Hippocampal formation (tissue), 2 donors: ENCODE measurements around the gene IP6K3.

Experiments
- DNase-seq, 2 donors: peaks; one replicate each; lab custom pipeline; 2025; lab: John Stamatoyannopoulos, UW

The IP6K3 gene

GRCh38 chr6:33759887-33760629 is 13.4 kb upstream of the IP6K3 start:
- no peak for DNase-seq

DNA sequence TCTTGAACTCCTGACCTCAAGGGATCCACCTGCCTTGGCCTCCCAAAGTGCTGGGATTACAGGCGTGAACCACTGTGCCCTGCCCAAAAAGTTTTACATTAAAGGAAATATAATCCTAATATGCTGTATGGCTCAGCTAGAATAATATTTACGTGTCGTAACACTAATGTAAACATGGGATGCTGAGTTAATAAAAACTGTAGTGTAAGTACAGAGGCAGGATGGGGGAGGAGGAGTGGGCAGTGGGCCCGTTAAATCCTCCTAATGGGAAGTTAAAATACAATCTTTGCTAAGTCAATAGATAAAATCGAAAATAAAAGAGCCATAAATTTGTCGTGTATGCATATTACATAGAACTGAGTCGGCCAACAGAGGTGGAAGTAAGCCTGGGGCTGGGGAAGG is 12.1 kb upstream of the IP6K3 start:
- DNase-seq: no peak

DNA sequence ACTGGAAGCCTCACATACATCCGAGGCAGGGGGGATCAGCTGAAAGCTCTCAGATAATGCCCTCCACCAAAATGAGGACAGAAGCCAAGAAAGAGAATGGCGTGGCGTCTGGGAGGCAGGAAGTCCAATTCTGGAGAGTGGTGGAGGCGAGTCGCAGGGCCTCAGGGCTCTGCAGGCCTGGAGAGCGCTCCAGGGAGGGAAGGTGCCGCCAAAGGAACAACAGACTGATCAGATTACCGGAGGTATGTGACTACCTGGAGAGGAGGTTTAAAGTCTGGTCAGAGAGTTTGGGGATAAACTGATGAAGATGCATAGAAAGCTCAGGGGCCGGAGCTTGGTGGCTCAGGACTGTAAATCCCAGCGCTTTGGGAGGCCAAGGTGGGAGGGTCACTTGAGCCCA is 11.2 kb upstream of the IP6K3 start:
- DNase-seq: no peak

GRCh38 chr6:33757113-33757512 is 10.4 kb upstream of the IP6K3 start:
- no peak for DNase-seq

DNA sequence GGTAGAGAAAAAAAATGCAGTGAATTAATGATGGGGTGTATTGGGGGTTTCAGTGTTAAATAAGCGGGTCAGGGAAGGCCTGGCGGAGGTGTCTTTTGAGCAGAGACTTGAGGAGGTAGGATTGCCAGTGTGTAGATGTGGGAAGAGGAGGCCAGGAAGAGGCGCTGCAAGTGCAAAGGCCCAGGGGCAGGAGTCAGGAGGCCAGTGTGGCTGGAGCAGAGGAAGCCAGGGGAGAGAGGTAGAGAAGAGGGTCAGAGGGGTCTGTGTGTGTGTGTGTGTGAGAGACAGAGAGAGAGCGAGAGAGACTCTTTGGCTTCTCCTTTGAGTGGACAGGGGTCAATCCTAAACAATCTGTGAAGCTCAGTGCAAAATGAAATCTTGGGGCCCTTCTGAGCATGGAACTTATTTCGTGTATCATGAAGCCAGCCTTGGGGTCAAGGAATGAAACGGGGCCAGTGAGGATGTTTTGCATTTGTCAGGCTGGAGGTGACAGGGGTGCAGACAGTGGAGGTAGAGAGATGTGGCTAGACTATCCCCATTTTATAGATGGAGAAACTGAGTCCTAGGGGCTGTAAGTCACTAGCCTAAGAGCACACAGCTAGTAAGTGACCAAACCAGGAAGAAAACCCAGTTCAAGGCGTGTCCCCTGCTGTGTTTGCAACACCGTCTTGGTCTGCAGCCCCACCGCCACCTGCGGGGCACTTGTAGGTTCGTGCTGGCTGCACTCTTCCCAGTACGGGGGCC is 9.7 kb upstream of the IP6K3 start:
- no peak for DNase-seq

GRCh38 chr6:33755070-33755869 is 8.6 kb upstream of the IP6K3 start:
- DNase-seq: no peak

DNA sequence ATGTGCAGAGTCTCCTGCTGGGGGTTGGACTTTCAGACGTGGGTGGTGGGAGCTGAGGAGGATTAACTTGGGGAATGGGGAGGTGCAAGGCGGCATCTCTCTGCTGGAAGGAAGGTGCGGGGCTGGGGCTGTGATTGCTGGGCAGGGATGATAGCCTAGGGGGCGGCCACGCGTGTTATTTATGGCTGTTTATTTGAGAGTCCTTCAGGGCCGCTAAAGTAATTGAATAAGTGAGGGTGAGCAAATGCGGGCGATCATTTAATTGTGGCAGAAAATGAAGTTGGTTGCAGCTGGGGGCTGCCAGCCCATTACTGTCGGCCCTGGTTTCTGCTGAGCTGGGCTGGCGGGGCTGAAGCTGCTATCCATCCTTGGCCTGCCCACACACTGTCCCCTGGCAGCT is 7.5 kb upstream of the IP6K3 start:
- no peak for DNase-seq

GRCh38 chr6:33752646-33753015 is 5.9 kb upstream of the IP6K3 start:
- DNase-seq: no peak

GRCh38 chr6:33751771-33752645 is 5.3 kb upstream of the IP6K3 start:
- DNase-seq: no peak

GRCh38 chr6:33750244-33750991 is 3.7 kb upstream of the IP6K3 start:
- DNase-seq: no peak

- DNase-seq: no peak
Observed at GRCh38 chr6:33749401-33749800, 2.7 kb upstream of the IP6K3 start.

DNA sequence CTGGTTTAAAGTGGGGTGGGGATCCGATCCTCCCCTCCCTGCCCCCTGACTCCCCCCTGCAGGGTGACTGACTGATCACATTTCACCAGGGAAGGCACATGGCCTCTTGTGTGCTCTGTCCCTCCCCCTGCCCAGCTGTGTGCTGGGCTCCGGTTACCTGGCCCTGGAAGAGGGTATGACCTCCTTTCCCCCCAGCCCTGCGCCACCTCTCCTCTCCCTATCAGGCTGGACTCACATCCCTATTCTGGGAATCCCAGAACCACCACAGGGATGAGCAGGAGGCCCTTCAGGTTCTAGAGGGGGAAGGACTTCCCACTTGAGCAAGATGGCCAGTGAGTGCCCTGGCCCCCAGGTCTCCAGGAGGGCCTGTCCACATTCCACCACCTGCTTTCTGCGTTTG is 2.1 kb upstream of the IP6K3 start:
- no peak for DNase-seq

- no peak for DNase-seq
Observed at GRCh38 chr6:33747823-33748222, 1.1 kb upstream of the IP6K3 start.

DNA sequence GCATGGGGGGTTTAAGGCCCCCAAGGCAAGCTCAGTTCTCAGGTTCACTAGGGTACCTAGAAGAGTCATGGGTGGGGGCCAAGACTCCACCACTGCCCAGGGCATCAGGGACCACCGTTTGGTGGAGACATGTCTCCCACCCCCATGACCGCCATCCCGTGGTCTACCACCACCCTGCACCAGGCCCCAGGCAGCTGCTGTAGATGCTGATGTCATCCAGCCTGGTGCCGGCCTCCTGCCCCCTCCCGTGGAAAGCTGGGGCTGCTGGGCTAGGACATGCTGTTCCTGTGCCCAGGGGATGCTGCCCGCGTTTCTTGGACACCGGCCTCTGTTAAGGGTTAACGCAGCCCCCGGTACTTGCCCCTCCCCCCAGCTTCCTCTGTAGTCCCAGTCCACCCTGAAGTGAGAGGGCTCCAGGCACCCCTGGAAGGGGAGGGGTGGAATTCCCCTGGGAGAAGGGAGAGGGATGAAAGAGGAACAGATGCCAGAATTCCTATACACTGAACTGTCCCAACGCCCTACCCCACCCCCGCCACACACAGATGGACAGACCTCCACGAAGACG is 587 bp downstream of the IP6K3 start:
- DNase-seq: peak in 1 of 2 donors; percentile 62

DNA sequence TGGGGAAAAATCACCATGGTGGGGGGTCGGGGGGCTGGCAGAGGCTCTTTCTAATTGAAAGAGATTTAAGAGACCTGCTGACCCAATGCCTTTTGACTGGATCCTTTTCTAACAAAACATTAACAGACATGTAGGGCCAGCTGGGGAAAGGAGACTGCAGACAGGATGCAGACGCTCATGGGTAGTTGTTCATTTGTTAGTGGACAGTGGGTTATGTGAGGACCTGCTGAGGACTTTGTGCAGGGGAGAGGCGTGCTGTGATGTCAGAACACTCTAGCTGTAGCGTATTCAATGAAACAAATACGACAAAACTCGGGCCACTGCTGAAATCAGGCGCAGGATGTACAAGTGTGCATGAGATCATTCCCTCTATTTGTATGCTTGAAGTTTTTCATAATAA is 1.2 kb downstream of the IP6K3 start:
- no peak for DNase-seq

- DNase-seq: no peak
Observed at GRCh38 chr6:33744895-33745546, 1.7 kb downstream of the IP6K3 start.

- peak; percentile 60 to 63 for DNase-seq
Observed at GRCh38 chr6:33744001-33744848, 2.5 kb downstream of the IP6K3 start.

DNA sequence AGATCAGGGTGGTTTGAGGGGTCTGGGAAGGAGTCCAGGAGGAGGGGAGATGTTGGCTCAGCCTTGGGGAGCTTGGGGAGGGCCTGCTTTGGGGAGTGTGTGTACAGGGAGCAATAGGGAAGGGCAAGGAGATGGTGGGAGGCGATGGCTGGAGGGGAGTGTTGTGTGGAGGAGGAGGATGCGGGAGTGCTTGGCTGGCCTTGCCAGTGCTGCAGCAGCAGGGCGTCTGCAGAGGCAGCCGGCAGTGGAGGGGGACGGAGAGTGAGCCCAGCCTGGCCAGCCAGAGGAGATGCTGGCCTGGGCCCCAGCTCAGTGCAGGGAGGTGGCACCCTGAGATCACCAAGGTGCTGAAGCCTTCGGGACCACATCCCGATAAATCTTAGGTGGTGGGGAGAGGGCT is 3.9 kb downstream of the IP6K3 start:
- no peak for DNase-seq

- DNase-seq: no peak
Observed at GRCh38 chr6:33742092-33742491, 4.6 kb downstream of the IP6K3 start.
